Thyroid gland (tissue), 4 donors: ENCODE results near the gene PTPN21.

Experiments
- CTCF ChIP-seq, 6 experiments: fragments of 200-600 bp in 3 of 6; fragments of 450-650 bp in 3 of 6; sonication (generic) in 3 of 6; IDR thresholded peaks; one replicate each; pipeline ENCODE4 v1.5.1; 2016 to 2019; ENCODE audit warnings: antibody characterized with exemption in 6 of 6, mild to moderate bottlenecking in 2 of 6, inconsistent platforms in 1 of 6, moderate library complexity in 1 of 6
- POLR2A ChIP-seq, 2 donors: fragments of 450-650 bp; IDR thresholded peaks; one replicate each; pipeline ENCODE4 v1.6.1; 2017; ENCODE audit warnings: antibody characterized with exemption in 2 of 2, mild to moderate bottlenecking in 2 of 2, moderate library complexity in 1 of 2

- TF ChIP-seq CTCF (IDR thresholded peaks at IDR 0.05) (no peak), POLR2A (IDR thresholded peaks at IDR 0.05) (no peak)
Measured at GRCh38 chr14:88481059-88481458, 73.7 kb downstream of the PTPN21 start.
